ENCODE results near the gene GPR139. TPM values are rescaled to one million over a fixed set of nuclear protein-coding genes. Genes with fewer than 3 reads are reported as not detected.

Gene GPR139
- total and polyA plus RNA-seq, 2 donors from 2014 or later = not detected

DNA sequence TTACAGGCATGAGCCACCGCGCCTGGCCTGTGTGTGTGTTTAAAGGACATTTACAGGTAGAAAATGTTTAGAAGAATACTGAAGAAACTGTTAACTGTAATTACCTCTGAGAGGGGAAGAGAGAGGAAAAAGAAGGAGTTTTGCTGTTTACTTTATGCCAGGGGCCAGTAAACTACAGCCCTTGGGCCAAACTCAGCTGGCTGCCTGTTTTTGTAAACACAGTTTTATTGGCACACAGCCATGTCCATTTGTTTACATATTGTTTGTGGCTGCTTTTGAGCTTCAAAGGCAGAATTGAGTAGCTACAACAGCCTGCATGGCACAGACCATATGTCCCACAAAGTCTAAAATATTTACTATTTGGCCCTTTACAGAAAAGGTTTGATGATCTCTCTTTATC is 76.4 kb downstream of the GPR139 start:
- Histone ChIP-seq H3K27ac (ENCODE audit: low read depth in 2 of 2, low read length in 2 of 2) (no peak overlapping the region), H3K9ac (ENCODE audit: low read length in 3 of 3) (no peak overlapping the region), H3K4me1 (ENCODE audit: control insufficient read depth in 2 of 3, insufficient read depth in 2 of 3, low read depth in 1 of 3, low read length in 3 of 3) (no peaks in the 10 kb centered on the region), H3K9me3 (ENCODE audit: control insufficient read depth in 2 of 3, insufficient read depth in 1 of 3, low read length in 3 of 3) (no peaks in the 10 kb centered on the region), H3K4me3 (ENCODE audit: low read length in 3 of 3) (no peak overlapping the region), H3K36me3 (ENCODE audit: control insufficient read depth in 2 of 3, insufficient read depth in 3 of 3, low read length in 3 of 3) (no peaks in the 10 kb centered on the region), H3K27me3 (ENCODE audit: control insufficient read depth, insufficient read depth, low read length) (no peaks in the 10 kb centered on the region)
- no peak for FAIRE-seq
- intact Hi-C loops (cut with DNase I) = no loop called here
- TF ChIP-seq, protein P1, sequence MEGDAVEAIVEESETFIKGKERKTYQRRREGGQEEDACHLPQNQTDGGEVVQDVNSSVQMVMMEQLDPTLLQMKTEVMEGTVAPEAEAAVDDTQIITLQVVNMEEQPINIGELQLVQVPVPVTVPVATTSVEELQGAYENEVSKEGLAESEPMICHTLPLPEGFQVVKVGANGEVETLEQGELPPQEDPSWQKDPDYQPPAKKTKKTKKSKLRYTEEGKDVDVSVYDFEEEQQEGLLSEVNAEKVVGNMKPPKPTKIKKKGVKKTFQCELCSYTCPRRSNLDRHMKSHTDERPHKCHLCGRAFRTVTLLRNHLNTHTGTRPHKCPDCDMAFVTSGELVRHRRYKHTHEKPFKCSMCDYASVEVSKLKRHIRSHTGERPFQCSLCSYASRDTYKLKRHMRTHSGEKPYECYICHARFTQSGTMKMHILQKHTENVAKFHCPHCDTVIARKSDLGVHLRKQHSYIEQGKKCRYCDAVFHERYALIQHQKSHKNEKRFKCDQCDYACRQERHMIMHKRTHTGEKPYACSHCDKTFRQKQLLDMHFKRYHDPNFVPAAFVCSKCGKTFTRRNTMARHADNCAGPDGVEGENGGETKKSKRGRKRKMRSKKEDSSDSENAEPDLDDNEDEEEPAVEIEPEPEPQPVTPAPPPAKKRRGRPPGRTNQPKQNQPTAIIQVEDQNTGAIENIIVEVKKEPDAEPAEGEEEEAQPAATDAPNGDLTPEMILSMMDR (IDR thresholded peaks at IDR 0.05; ENCODE audit: borderline replicate concordance, extremely low read depth, insufficient read depth) = no peak
- DNase-seq = no peak

DNA sequence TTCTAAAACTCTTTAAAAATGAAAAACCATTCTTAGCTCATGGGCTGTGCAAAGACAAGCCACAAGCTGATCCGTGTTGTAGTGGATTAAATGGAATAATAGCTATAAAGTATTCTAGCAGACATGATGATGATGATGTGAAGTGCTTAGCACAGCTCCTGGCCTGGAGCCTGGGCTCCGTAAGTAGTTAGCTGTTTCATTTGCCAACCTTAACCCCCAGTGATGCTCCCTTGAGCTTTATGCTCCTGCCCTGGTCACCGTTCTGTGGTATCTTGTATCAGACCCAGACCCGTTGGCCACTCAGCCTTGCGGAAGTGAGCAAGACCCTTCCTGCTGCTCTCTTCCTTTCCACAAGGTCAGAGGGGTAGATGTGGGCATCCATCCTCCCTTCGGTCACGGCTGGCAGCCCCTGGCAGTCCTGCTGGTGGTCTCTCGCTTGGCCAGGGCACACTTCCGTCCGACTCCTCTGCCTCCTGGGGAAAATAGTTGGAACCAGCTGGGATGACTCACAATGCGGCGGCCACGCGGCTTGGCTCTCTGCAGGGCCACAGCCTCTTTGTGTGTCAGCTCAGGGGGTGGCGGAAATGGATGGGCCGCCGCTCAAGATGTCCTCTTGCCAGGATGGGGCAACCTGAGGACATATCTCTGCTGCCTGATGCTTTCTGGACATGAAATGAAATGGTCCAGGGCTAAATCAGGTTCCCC is 79.1 kb downstream of the GPR139 start:
- Histone ChIP-seq H3K4me1 (ENCODE audit: control insufficient read depth in 2 of 3, insufficient read depth in 2 of 3, low read depth in 1 of 3, low read length in 3 of 3) (no peaks in the 10 kb centered on the region), H3K9me3 (ENCODE audit: control insufficient read depth in 2 of 3, insufficient read depth in 1 of 3, low read length in 3 of 3) (no peaks in the 10 kb centered on the region), H3K36me3 (ENCODE audit: control insufficient read depth in 2 of 3, insufficient read depth in 3 of 3, low read length in 3 of 3) (no peaks in the 10 kb centered on the region), H3K27ac (ENCODE audit: low read depth in 2 of 2, low read length in 2 of 2) (no peak overlapping the region), H3K9ac (ENCODE audit: low read length in 3 of 3) (no peak overlapping the region), H3K27me3 (ENCODE audit: control insufficient read depth, insufficient read depth, low read length) (no peaks in the 10 kb centered on the region), H3K4me3 (ENCODE audit: low read length in 3 of 3) (no peak overlapping the region)
- intact Hi-C loops (cut with DNase I) = no loop called here
- DNase-seq (no peak), FAIRE-seq (no peak)
- TF ChIP-seq, protein P1 (IDR thresholded peaks at IDR 0.05; ENCODE audit: borderline replicate concordance, extremely low read depth, insufficient read depth) = no peak

DNA sequence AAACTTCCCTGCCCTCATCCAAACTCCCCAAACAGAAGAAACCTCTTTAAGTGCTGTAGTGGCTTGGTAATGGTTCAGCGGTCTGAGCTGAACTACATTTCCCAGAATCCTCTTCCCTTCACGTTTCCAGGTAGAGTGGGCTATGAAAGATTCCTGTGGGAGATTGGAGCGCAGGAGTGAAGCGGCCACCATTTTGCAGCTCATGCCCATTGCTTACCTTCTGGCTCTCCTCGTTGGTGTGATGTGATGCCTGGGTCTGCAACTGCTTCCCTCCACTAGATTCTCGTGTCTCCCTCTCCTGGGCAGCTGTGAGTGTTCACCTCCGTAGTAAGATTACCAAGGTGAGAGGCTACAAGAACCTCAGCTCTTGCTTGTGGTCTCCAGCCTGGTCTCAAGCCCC is 82.1 kb downstream of the GPR139 start:
- no peak for DNase-seq
- intact Hi-C loops (cut with DNase I) = no loop called here
- Histone ChIP-seq H3K9me3 (ENCODE audit: control insufficient read depth in 2 of 3, insufficient read depth in 1 of 3, low read length in 3 of 3) (no peaks in the 10 kb centered on the region), H3K27me3 (ENCODE audit: control insufficient read depth, insufficient read depth, low read length) (no peaks in the 10 kb centered on the region), H3K4me3 (ENCODE audit: low read length in 3 of 3) (no peak overlapping the region), H3K36me3 (ENCODE audit: control insufficient read depth in 2 of 3, insufficient read depth in 3 of 3, low read length in 3 of 3) (no peaks in the 10 kb centered on the region), H3K4me1 (ENCODE audit: control insufficient read depth in 2 of 3, insufficient read depth in 2 of 3, low read depth in 1 of 3, low read length in 3 of 3) (no peaks in the 10 kb centered on the region), H3K9ac (ENCODE audit: low read length in 3 of 3) (no peak overlapping the region), H3K27ac (ENCODE audit: low read depth in 2 of 2, low read length in 2 of 2) (no peak overlapping the region)
- TF ChIP-seq, protein P1 (IDR thresholded peaks at IDR 0.05; ENCODE audit: borderline replicate concordance, extremely low read depth, insufficient read depth) = no peak
- no peak for FAIRE-seq

DNA sequence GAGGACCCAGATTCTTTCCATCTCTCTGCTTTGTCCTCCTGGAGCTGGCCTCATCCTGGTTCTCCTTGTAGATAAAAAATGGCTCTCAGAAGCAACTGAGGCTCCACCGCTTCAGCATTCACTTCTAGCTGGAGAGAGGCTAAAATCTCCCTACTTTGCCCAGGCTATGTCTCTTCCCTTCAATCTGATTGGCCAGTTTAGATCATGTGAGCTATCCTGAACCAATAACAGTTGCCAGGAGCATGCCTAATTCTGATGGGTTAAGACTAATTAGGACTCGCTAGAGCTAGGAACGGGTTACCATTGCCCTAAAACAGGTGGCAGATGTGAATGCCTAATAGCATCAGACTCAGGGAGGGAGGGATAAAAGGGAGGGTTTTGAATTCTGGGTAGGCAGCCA is 89.6 kb downstream of the GPR139 start:
- no peak overlapping the region for H3K4me3 ChIP-seq (ENCODE audit: low read length in 3 of 3)
- DNase-seq (no peak), FAIRE-seq (no peak)
- no peak overlapping the region for H3K9ac ChIP-seq (ENCODE audit: low read length in 3 of 3)
- H3K36me3 ChIP-seq (ENCODE audit: control insufficient read depth in 2 of 3, insufficient read depth in 3 of 3, low read length in 3 of 3) = no peaks in the 10 kb centered on the region
- no peaks in the 10 kb centered on the region for H3K4me1 ChIP-seq (ENCODE audit: control insufficient read depth in 2 of 3, insufficient read depth in 2 of 3, low read depth in 1 of 3, low read length in 3 of 3)
- H3K27ac ChIP-seq (ENCODE audit: low read depth in 2 of 2, low read length in 2 of 2) = no peak overlapping the region
- H3K27me3 ChIP-seq (ENCODE audit: control insufficient read depth, insufficient read depth, low read length) = no peaks in the 10 kb centered on the region
- TF ChIP-seq, protein P1 (IDR thresholded peaks at IDR 0.05; ENCODE audit: borderline replicate concordance, extremely low read depth, insufficient read depth) = no peak
- intact Hi-C loops (cut with DNase I) = no loop called here
- no peaks in the 10 kb centered on the region for H3K9me3 ChIP-seq (ENCODE audit: control insufficient read depth in 2 of 3, insufficient read depth in 1 of 3, low read length in 3 of 3)
